Glutamatergic neuron (in vitro differentiated cells): ENCODE results near the gene WDR88. TPM values are rescaled to one million over a fixed set of nuclear protein-coding genes. Genes with fewer than 3 reads are reported as not detected.

Experiments used
- DNase-seq: peaks from one replicate; pipeline ENCODE4 v3.0.0; 2022
- H3K27ac Mint-ChIP-seq: one replicate; pipeline ENCODE4 v1.8.0; 2020; ENCODE audit warnings: mild to moderate bottlenecking, mixed read lengths, inconsistent platforms; ENCODE audit not compliant: unreplicated experiment
- H3K27me3 Mint-ChIP-seq: one replicate; pipeline ENCODE4 v1.8.0; 2020; ENCODE audit warnings: mild to moderate bottlenecking, moderate library complexity, mixed read lengths, inconsistent platforms; ENCODE audit not compliant: unreplicated experiment
- H3K36me3 Mint-ChIP-seq: one replicate; pipeline ENCODE4 v1.8.0; 2020; ENCODE audit warnings: mild to moderate bottlenecking, mixed read lengths, inconsistent platforms; ENCODE audit not compliant: unreplicated experiment
- H3K4me1 Mint-ChIP-seq: one replicate; pipeline ENCODE4 v1.8.0; 2020; ENCODE audit warnings: mild to moderate bottlenecking, low read depth, mixed read lengths, inconsistent platforms; ENCODE audit not compliant: unreplicated experiment
- H3K4me3 Mint-ChIP-seq: one replicate; pipeline ENCODE4 v1.8.0; 2020; ENCODE audit warnings: mild to moderate bottlenecking, mixed read lengths, inconsistent platforms; ENCODE audit not compliant: unreplicated experiment
- H3K9me3 Mint-ChIP-seq: one replicate; pipeline ENCODE4 v1.8.0; 2020; ENCODE audit warnings: mild to moderate bottlenecking, moderate library complexity, mixed read lengths, inconsistent platforms; ENCODE audit not compliant: unreplicated experiment
- CTCF ChIP-seq: fragments of 200-600 bp; sonication (generic); IDR thresholded peaks from one replicate; pipeline ENCODE4 v1.5.0; 2021; ENCODE audit not compliant: partially characterized antibody, unreplicated experiment
- total RNA-seq: library from RNA; stranded (reverse); fragmentation: NEBNext Ultra II Directional; extraction: Animal tissue kit (Norgen Biotek cat#: 25700); gene quantifications from one replicate; pipeline ENCODE4 v1.2.1, GENCODE V29; 2021; ENCODE audit not compliant: unreplicated experiment

WDR88 gene
- total RNA-seq, 1 donor from 2014 or later: not detected

- Mint-ChIP-seq H3K27ac (no peak overlapping the region), H3K4me1 (no peaks in the 10 kb centered on the region), H3K36me3 (no peaks in the 10 kb centered on the region), H3K27me3 (peaks cover 2% of the 10 kb centered on the region), H3K4me3 (no peak overlapping the region), H3K9me3 (no peaks in the 10 kb centered on the region)
- no peak for TF ChIP-seq CTCF
- DNase-seq: no peak
These were observed 2.0 kb upstream of the WDR88 start for GRCh38 chr19:33129901-33130300.

GRCh38 chr19:33130433-33130832, 1.5 kb upstream of the WDR88 start:
- Mint-ChIP-seq H3K27ac (no peak overlapping the region), H3K9me3 (no peaks in the 10 kb centered on the region), H3K4me1 (no peaks in the 10 kb centered on the region), H3K4me3 (no peak overlapping the region), H3K36me3 (no peaks in the 10 kb centered on the region), H3K27me3 (peaks cover 2% of the 10 kb centered on the region)
- no peak for DNase-seq
- TF ChIP-seq CTCF: no peak

GRCh38 chr19:33132425-33132824, 511 bp downstream of the WDR88 start:
- no peaks in the 10 kb centered on the region for H3K4me1 Mint-ChIP-seq
- no peaks in the 10 kb centered on the region for H3K36me3 Mint-ChIP-seq
- no peak overlapping the region for H3K4me3 Mint-ChIP-seq
- TF ChIP-seq CTCF: peak; percentile 22
- no peaks in the 10 kb centered on the region for H3K9me3 Mint-ChIP-seq
- no peak overlapping the region for H3K27ac Mint-ChIP-seq
- no peak for DNase-seq
- peaks cover 2% of the 10 kb centered on the region for H3K27me3 Mint-ChIP-seq

- TF ChIP-seq CTCF: no peak
- Mint-ChIP-seq H3K27me3 (peaks cover 2% of the 10 kb centered on the region), H3K9me3 (no peaks in the 10 kb centered on the region), H3K36me3 (no peaks in the 10 kb centered on the region), H3K4me3 (no peak overlapping the region), H3K27ac (no peak overlapping the region), H3K4me1 (no peaks in the 10 kb centered on the region)
- DNase-seq: no peak
These were observed 1.6 kb downstream of the WDR88 start for GRCh38 chr19:33133438-33134031.

- TF ChIP-seq CTCF: no peak
- Mint-ChIP-seq H3K36me3 (no peaks in the 10 kb centered on the region), H3K9me3 (no peaks in the 10 kb centered on the region), H3K4me3 (no peak overlapping the region), H3K27ac (no peak overlapping the region), H3K27me3 (peaks cover 2% of the 10 kb centered on the region), H3K4me1 (no peaks in the 10 kb centered on the region)
- DNase-seq: no peak
These were observed 2.7 kb downstream of the WDR88 start for GRCh38 chr19:33134571-33135041.
